Lower leg skin (tissue), 3 donors: ENCODE results near the gene RBM4B.

Experiments
- CTCF ChIP-seq, 3 donors: fragments of 450-650 bp; IDR thresholded peaks; one replicate each; pipeline ENCODE4 v1.5.1; 2016; ENCODE audit warnings: antibody characterized with exemption in 3 of 3, mild to moderate bottlenecking in 3 of 3, moderate library complexity in 2 of 3
- POLR2A ChIP-seq, 2 donors: fragments of 450-650 bp; IDR thresholded peaks; one replicate each; pipeline ENCODE4 v1.6.1; 2016 to 2017; ENCODE audit warnings: antibody characterized with exemption in 2 of 2, mild to moderate bottlenecking in 1 of 2, moderate library complexity in 1 of 2

GRCh38 chr11:66701432-66702240, 23.9 kb upstream of the RBM4B start:
- TF ChIP-seq CTCF (IDR thresholded peaks at IDR 0.05) (no peak), POLR2A (IDR thresholded peaks at IDR 0.05) (no peak)
